Activated T-cell treated with anti-CD3 and anti-CD28 coated beads for 4 hours (primary cell): Measurements from ENCODE around the gene GLG1.
"Not testable (repeated sequence)": the region's sequence is repeated elsewhere in the genome, so short reads cannot be mapped to it uniquely, and the experiment has no call there.

ENCODE experiments used
- DNase-seq: peaks from one replicate; pipeline ENCODE4 v3.0.0-alpha.2; 2020

Gene GLG1

GRCh38 chr16:74524926-74525325 is 82.0 kb downstream of the GLG1 start:
- no peak for DNase-seq

- DNase-seq = no peak
Measured at GRCh38 chr16:74524117-74524516, 82.8 kb downstream of the GLG1 start.

- DNase-seq = not testable (repeated sequence)
Measured at GRCh38 chr16:74523706-74524105, 83.2 kb downstream of the GLG1 start.

- DNase-seq = no peak
Measured at GRCh38 chr16:74522160-74522559, 84.8 kb downstream of the GLG1 start.

GRCh38 chr16:74521691-74522090 is 85.2 kb downstream of the GLG1 start:
- DNase-seq = no peak

- not testable (repeated sequence) for DNase-seq
Measured at GRCh38 chr16:74518934-74519333, 88.0 kb downstream of the GLG1 start.

- DNase-seq = no peak
Measured at GRCh38 chr16:74511961-74512360, 95.0 kb downstream of the GLG1 start.

GRCh38 chr16:74505011-74505410 is 101.9 kb downstream of the GLG1 start:
- no peak for DNase-seq

GRCh38 chr16:74503412-74503811 is 103.5 kb downstream of the GLG1 start:
- DNase-seq = no peak

GRCh38 chr16:74501484-74502478 is 105.1 kb downstream of the GLG1 start:
- no peak for DNase-seq

GRCh38 chr16:74500907-74501306 is 106.0 kb downstream of the GLG1 start:
- DNase-seq = no peak

GRCh38 chr16:74499114-74499513 is 107.8 kb downstream of the GLG1 start:
- no peak for DNase-seq

- no peak for DNase-seq
Measured at GRCh38 chr16:74497761-74498160, 109.2 kb downstream of the GLG1 start.

GRCh38 chr16:74496054-74496453 is 110.9 kb downstream of the GLG1 start:
- no peak for DNase-seq

GRCh38 chr16:74492976-74493375 is 113.9 kb downstream of the GLG1 start:
- no peak for DNase-seq

- no peak for DNase-seq
Measured at GRCh38 chr16:74487634-74488495, 119.0 kb downstream of the GLG1 start.

GRCh38 chr16:74485916-74486315 is 121.0 kb downstream of the GLG1 start:
- no peak for DNase-seq

GRCh38 chr16:74480150-74481029 is 126.5 kb downstream of the GLG1 start:
- no peak for DNase-seq

GRCh38 chr16:74477226-74477625 is 129.7 kb downstream of the GLG1 start:
- no peak for DNase-seq

- DNase-seq = no peak
Measured at GRCh38 chr16:74474416-74474815, 132.5 kb downstream of the GLG1 start.

- no peak for DNase-seq
Measured at GRCh38 chr16:74472540-74472939, 134.4 kb downstream of the GLG1 start.

- no peak for DNase-seq
Measured at GRCh38 chr16:74472010-74472409, 134.9 kb downstream of the GLG1 start.
